Measurements from ENCODE around the gene GSG1L.

The GSG1L gene

DNA sequence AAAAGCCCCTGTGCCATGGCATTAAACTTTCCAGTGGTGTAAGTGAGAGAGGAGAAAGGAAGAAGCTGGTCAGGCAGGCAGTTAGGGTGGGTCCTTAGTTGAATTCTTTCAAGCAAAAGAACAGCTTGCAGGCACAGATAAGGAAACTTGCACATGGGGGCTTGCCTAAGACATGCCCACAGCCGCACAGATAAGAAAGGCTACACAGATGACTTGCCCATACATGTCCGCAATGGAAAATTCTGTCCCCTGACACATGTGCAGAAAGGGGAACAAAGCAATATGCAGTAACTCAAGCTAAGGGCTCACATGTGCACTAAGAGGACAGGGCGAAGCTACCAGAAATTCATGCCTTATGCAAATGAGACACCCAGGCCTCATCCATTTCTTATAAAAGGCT, 69.9 kb downstream of the GSG1L start:
- TF ChIP-seq RAD21 (IDR thresholded peaks at IDR 0.05; ENCODE audit: low read depth): no peak
- no peak for TF ChIP-seq CREB1 (IDR thresholded peaks at IDR 0.05; ENCODE audit: low read depth)
- TF ChIP-seq, protein P1, sequence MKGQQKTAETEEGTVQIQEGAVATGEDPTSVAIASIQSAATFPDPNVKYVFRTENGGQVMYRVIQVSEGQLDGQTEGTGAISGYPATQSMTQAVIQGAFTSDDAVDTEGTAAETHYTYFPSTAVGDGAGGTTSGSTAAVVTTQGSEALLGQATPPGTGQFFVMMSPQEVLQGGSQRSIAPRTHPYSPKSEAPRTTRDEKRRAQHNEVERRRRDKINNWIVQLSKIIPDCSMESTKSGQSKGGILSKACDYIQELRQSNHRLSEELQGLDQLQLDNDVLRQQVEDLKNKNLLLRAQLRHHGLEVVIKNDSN (IDR thresholded peaks at IDR 0.05): no peak
- no peak for TF ChIP-seq TAF1 (IDR thresholded peaks at IDR 0.05; ENCODE audit: low read depth)
- no peak for TF ChIP-seq EP300 (IDR thresholded peaks at IDR 0.05; ENCODE audit: borderline replicate concordance)
- TF ChIP-seq NFIC (IDR thresholded peaks at IDR 0.05): no peak
- TF ChIP-seq YY1 (IDR thresholded peaks at IDR 0.05; ENCODE audit: low read depth): no peak
- TF ChIP-seq CEBPB (IDR thresholded peaks at IDR 0.05): no peak
- TF ChIP-seq FOXM1 (IDR thresholded peaks at IDR 0.05; ENCODE audit: borderline replicate concordance, low read depth): no peak
- TF ChIP-seq, protein P2, sequence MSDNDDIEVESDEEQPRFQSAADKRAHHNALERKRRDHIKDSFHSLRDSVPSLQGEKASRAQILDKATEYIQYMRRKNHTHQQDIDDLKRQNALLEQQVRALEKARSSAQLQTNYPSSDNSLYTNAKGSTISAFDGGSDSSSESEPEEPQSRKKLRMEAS (IDR thresholded peaks at IDR 0.05): no peak
- TF ChIP-seq EGR1 (IDR thresholded peaks at IDR 0.05): no peak
- no peak for TF ChIP-seq TCF12 (IDR thresholded peaks at IDR 0.05; ENCODE audit: low read depth)
- no peak for TF ChIP-seq TEAD4 (IDR thresholded peaks at IDR 0.05)
- TF ChIP-seq REST (IDR thresholded peaks at IDR 0.05; ENCODE audit: low read depth): no peak
- no peak for TF ChIP-seq ZBTB7A (IDR thresholded peaks at IDR 0.05; ENCODE audit: low read depth)

- TF ChIP-seq NFIC (IDR thresholded peaks at IDR 0.05) (no peak), TAF1 (IDR thresholded peaks at IDR 0.05; ENCODE audit: low read depth) (no peak), TEAD4 (IDR thresholded peaks at IDR 0.05) (no peak), REST (IDR thresholded peaks at IDR 0.05; ENCODE audit: low read depth) (no peak), ZBTB7A (IDR thresholded peaks at IDR 0.05; ENCODE audit: low read depth) (no peak), EGR1 (IDR thresholded peaks at IDR 0.05) (no peak), TCF12 (IDR thresholded peaks at IDR 0.05; ENCODE audit: low read depth) (no peak), CEBPB (IDR thresholded peaks at IDR 0.05) (no peak), RAD21 (IDR thresholded peaks at IDR 0.05; ENCODE audit: low read depth) (no peak), EP300 (IDR thresholded peaks at IDR 0.05; ENCODE audit: borderline replicate concordance) (no peak)
- TF ChIP-seq, protein P1 (IDR thresholded peaks at IDR 0.05): no peak
These were observed 71.6 kb downstream of the GSG1L start for GRCh38 chr16:27991876-27992275.

DNA sequence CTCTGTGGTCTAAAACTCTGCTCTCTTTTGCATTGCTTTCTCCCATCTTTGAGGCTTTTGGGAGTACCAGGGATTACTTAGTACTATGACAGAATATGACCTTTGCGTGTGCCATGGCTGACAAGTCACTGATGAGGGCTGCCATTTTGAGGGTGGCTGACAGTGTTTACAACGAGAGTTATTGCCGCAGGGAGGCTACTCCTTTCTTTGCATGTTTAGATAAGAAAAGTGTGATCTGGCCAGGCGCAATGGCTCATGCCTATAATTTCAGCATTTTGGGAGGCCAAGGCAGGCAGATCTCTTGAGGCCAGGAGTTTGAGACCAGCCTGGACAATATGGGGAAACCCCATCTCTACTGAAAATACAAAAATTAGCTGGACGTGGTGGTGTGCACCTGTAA, 77.5 kb downstream of the GSG1L start:
- TF ChIP-seq CREB1 (IDR thresholded peaks at IDR 0.05; ENCODE audit: low read depth) (no peak), TCF12 (IDR thresholded peaks at IDR 0.05; ENCODE audit: low read depth) (no peak), FOXM1 (IDR thresholded peaks at IDR 0.05; ENCODE audit: borderline replicate concordance, low read depth) (no peak), EP300 (IDR thresholded peaks at IDR 0.05; ENCODE audit: borderline replicate concordance) (no peak), TAF1 (IDR thresholded peaks at IDR 0.05; ENCODE audit: low read depth) (no peak), TEAD4 (IDR thresholded peaks at IDR 0.05) (no peak), CEBPB (IDR thresholded peaks at IDR 0.05) (no peak), ZBTB7A (IDR thresholded peaks at IDR 0.05; ENCODE audit: low read depth) (no peak), RAD21 (IDR thresholded peaks at IDR 0.05; ENCODE audit: low read depth) (no peak), NFIC (IDR thresholded peaks at IDR 0.05) (no peak), REST (IDR thresholded peaks at IDR 0.05; ENCODE audit: low read depth) (no peak), EGR1 (IDR thresholded peaks at IDR 0.05) (no peak), YY1 (IDR thresholded peaks at IDR 0.05; ENCODE audit: low read depth) (no peak)
- TF ChIP-seq, protein P1 (IDR thresholded peaks at IDR 0.05): no peak
- TF ChIP-seq, protein P2 (IDR thresholded peaks at IDR 0.05): no peak

DNA sequence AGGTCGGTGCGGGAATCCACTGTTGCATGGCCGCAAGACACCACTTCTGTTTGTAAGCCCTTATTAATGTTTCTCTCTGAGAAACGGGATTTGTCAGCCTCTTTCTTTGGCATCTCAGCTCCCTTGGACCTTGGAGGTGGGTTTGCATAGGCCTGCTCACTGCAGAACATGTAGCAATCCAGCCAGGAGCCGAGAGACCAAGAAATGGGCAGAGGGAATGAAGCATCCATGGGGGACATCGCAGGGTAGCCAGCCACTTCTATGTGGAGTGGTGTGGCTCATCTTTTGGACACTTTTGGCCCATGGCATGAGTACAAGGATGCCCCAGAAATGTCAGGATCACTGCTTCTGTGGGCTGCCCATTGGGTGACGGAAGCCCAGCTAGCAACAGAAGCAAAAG, 79.4 kb downstream of the GSG1L start:
- TF ChIP-seq EGR1 (IDR thresholded peaks at IDR 0.05) (no peak), ZBTB7A (IDR thresholded peaks at IDR 0.05; ENCODE audit: low read depth) (no peak), TCF12 (IDR thresholded peaks at IDR 0.05; ENCODE audit: low read depth) (no peak), YY1 (IDR thresholded peaks at IDR 0.05; ENCODE audit: low read depth) (no peak), EP300 (IDR thresholded peaks at IDR 0.05; ENCODE audit: borderline replicate concordance) (no peak), CREB1 (IDR thresholded peaks at IDR 0.05; ENCODE audit: low read depth) (no peak)
- TF ChIP-seq, protein P1 (IDR thresholded peaks at IDR 0.05): no peak
- TF ChIP-seq, protein P2 (IDR thresholded peaks at IDR 0.05): no peak
